Mesendoderm (in vitro differentiated cells): Measurements from ENCODE around the gene FAM78B.

Experiments
- DNase-seq: peaks from one replicate; pipeline ENCODE4 v3.0.0; 2013
- H2AK5ac ChIP-seq: 2 replicates; pipeline ENCODE4 v1.6.1; 2013; ENCODE audit warnings: low read length, inconsistent platforms
- H2BK120ac ChIP-seq: 2 replicates; pipeline ENCODE4 v1.6.1; 2013; ENCODE audit warnings: low read depth, mild to moderate bottlenecking, low read length, moderate library complexity, mixed read lengths
- H2BK15ac ChIP-seq: replicated peaks from 2 replicates; pipeline ENCODE4 v1.6.1; 2013; ENCODE audit warnings: low read depth, mild to moderate bottlenecking, moderate library complexity
- H2BK5ac ChIP-seq: 2 replicates; pipeline ENCODE4 v1.6.1; 2013; ENCODE audit warnings: low read length, inconsistent platforms
- H3K18ac ChIP-seq: 2 replicates; pipeline ENCODE4 v1.6.1; 2013; ENCODE audit warnings: mild to moderate bottlenecking, low read length, mixed read lengths
- H3K23ac ChIP-seq: one replicate; pipeline ENCODE4 v1.6.1; 2013; ENCODE audit warnings: low read length
- H3K27ac ChIP-seq: 2 replicates; pipeline ENCODE4 v1.5.1; 2013; ENCODE audit warnings: low read depth, mild to moderate bottlenecking, inconsistent platforms, low read length, moderate library complexity
- H3K27me3 ChIP-seq: 2 replicates; pipeline ENCODE4 v1.6.1; 2013; ENCODE audit warnings: low read length, control low read depth, mild to moderate bottlenecking, inconsistent platforms; ENCODE audit not compliant: insufficient read depth, poor library complexity
- H3K36me3 ChIP-seq: 2 replicates; pipeline ENCODE4 v1.6.1; 2013; ENCODE audit warnings: low read length, inconsistent platforms; ENCODE audit not compliant: control insufficient read depth, insufficient read depth
- H3K4ac ChIP-seq: one replicate; pipeline ENCODE4 v1.6.1; 2013; ENCODE audit warnings: low read depth, mild to moderate bottlenecking, low read length, moderate library complexity
- H3K4me1 ChIP-seq: 2 replicates; pipeline ENCODE4 v1.6.1; 2013; ENCODE audit warnings: low read depth, low read length, inconsistent platforms; ENCODE audit not compliant: control insufficient read depth
- H3K4me2 ChIP-seq: 2 replicates; pipeline ENCODE4 v1.6.1; 2013; ENCODE audit warnings: low read length
- H3K4me3 ChIP-seq: 2 replicates; pipeline ENCODE4 v1.5.1; 2013; ENCODE audit warnings: mild to moderate bottlenecking, low read length
- H3K56ac ChIP-seq: one replicate; pipeline ENCODE4 v1.6.1; 2013; ENCODE audit warnings: low read length
- H3K79me1 ChIP-seq: 2 replicates; pipeline ENCODE4 v1.6.1; 2013; ENCODE audit warnings: low read length, inconsistent platforms
- H3K79me2 ChIP-seq: 2 replicates; pipeline ENCODE4 v1.6.1; 2013; ENCODE audit warnings: mild to moderate bottlenecking, low read length; ENCODE audit not compliant: control insufficient read depth, insufficient read depth
- H3K9ac ChIP-seq: 2 replicates; pipeline ENCODE4 v1.6.1; 2013; ENCODE audit warnings: low read length, inconsistent platforms
- H4K5ac ChIP-seq: one replicate; pipeline ENCODE4 v1.6.1; 2013; ENCODE audit warnings: low read length
- H4K8ac ChIP-seq: one replicate; pipeline ENCODE4 v1.6.1; 2013; ENCODE audit warnings: low read depth, mild to moderate bottlenecking, control low read depth, low read length, moderate library complexity
- WGBS: extraction: QIAGEN DNeasy Blood & Tissue Kit; methylation state at CpG from one replicate; pipeline ENCODE4 v1.1.7; 2013; ENCODE audit warnings: low lambda C conversion rate, missing lambda C conversion rate; ENCODE audit not compliant: insufficient coverage; ENCODE audit errors: extremely low coverage; 5-methylcytosine and 5-hydroxymethylcytosine counted together

FAM78B gene

GRCh38 chr1:166086113-166086883, 80.5 kb downstream of the FAM78B start:
- Histone ChIP-seq H3K27me3 (no peaks in the 10 kb centered on the region), H3K4me2 (no peak overlapping the region), H3K23ac (no peak overlapping the region), H3K18ac (no peak overlapping the region), H2BK120ac (no peak overlapping the region), H3K9ac (no peak overlapping the region), H2BK5ac (no peak overlapping the region), H4K8ac (no peak overlapping the region), H3K56ac (no peak overlapping the region), H3K4me3 (no peak overlapping the region), H3K79me2 (no peaks in the 10 kb centered on the region), H3K27ac (no peak overlapping the region), H3K79me1 (no peaks in the 10 kb centered on the region), H3K4ac (no peak overlapping the region), H2AK5ac (no peak overlapping the region), H2BK15ac (no peak overlapping the region), H4K5ac (no peak overlapping the region), H3K4me1 (no peaks in the 10 kb centered on the region), H3K36me3 (no peaks in the 10 kb centered on the region)
- WGBS = no CpG with 5 or more reads among the region's 6 CpGs
- peak; percentile 39 for DNase-seq

GRCh38 chr1:166084613-166085012, 82.2 kb downstream of the FAM78B start:
- WGBS = no CpG with 5 or more reads among the region's 3 CpGs
- H3K4me2 ChIP-seq = no peak overlapping the region
- H3K56ac ChIP-seq = no peak overlapping the region
- H3K79me1 ChIP-seq = no peaks in the 10 kb centered on the region
- no peaks in the 10 kb centered on the region for H3K4me1 ChIP-seq
- DNase-seq = no peak
- no peak overlapping the region for H3K4me3 ChIP-seq
- no peak overlapping the region for H3K23ac ChIP-seq
- H2BK5ac ChIP-seq = no peak overlapping the region
- no peaks in the 10 kb centered on the region for H3K36me3 ChIP-seq
- H2AK5ac ChIP-seq = no peak overlapping the region
- H3K27ac ChIP-seq = no peak overlapping the region
- H2BK15ac ChIP-seq = no peak overlapping the region
- no peak overlapping the region for H4K5ac ChIP-seq
- no peak overlapping the region for H3K18ac ChIP-seq
- H3K27me3 ChIP-seq = no peaks in the 10 kb centered on the region
- H3K79me2 ChIP-seq = no peaks in the 10 kb centered on the region
- no peak overlapping the region for H3K9ac ChIP-seq
- H4K8ac ChIP-seq = no peak overlapping the region
- H2BK120ac ChIP-seq = no peak overlapping the region
- no peak overlapping the region for H3K4ac ChIP-seq

DNA sequence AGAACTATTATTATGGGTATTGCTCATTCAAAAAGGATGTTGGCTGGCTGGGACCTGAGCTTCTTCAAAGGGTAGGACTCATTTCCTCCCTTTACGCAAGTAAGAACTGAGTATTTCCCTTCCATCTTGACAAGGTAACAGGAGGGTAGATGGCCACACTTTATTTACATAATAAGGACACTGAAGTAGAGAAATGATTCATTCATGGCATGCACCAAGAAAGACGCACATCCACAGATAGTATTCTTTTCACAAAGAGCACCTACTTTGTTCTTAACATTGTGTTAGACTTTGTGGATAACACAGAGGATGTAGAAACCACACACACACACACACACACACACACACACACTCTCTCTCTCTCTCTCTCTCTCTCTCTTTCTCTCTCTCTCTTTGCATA, 82.9 kb downstream of the FAM78B start:
- Histone ChIP-seq H3K4me2 (no peak overlapping the region), H3K4ac (no peak overlapping the region), H3K79me1 (no peaks in the 10 kb centered on the region), H2AK5ac (no peak overlapping the region), H3K27ac (no peak overlapping the region), H3K18ac (no peak overlapping the region), H3K79me2 (no peaks in the 10 kb centered on the region), H3K27me3 (no peaks in the 10 kb centered on the region), H3K9ac (no peak overlapping the region), H4K8ac (no peak overlapping the region), H3K4me1 (no peaks in the 10 kb centered on the region), H2BK5ac (no peak overlapping the region), H2BK15ac (no peak overlapping the region), H3K56ac (no peak overlapping the region), H3K36me3 (no peaks in the 10 kb centered on the region), H3K23ac (no peak overlapping the region), H2BK120ac (no peak overlapping the region), H4K5ac (no peak overlapping the region), H3K4me3 (no peak overlapping the region)
- no CpG with 5 or more reads among the region's 2 CpGs for WGBS
- DNase-seq = no peak

DNA sequence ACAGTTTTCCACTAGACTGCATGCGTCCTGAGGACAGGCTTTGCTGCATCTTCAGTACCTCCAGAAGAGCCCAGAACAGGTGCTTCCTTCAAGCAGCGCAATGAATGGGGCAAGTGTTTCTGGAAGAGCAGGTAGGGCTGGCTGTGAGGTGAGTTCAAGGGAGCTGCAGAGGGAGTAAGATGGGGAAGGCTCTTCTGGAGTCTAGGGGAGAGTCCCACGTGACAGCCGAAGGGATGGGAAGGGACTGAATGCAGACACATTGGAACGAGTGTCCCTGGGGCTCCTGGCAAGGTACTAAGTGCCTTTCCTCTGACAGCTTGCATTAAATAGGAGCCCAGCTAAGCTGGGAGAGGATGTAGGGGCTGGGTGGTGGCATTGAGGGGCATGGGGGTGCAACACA, 84.2 kb downstream of the FAM78B start:
- Histone ChIP-seq H2AK5ac (no peak overlapping the region), H2BK5ac (no peak overlapping the region), H3K18ac (no peak overlapping the region), H3K36me3 (no peaks in the 10 kb centered on the region), H3K4me3 (no peak overlapping the region), H3K4ac (no peak overlapping the region), H2BK120ac (no peak overlapping the region), H4K5ac (no peak overlapping the region), H2BK15ac (no peak overlapping the region), H3K23ac (no peak overlapping the region), H3K4me1 (no peaks in the 10 kb centered on the region), H3K27ac (no peak overlapping the region), H3K27me3 (no peaks in the 10 kb centered on the region), H4K8ac (no peak overlapping the region), H3K79me1 (no peaks in the 10 kb centered on the region), H3K56ac (no peak overlapping the region), H3K9ac (no peak overlapping the region), H3K79me2 (no peaks in the 10 kb centered on the region), H3K4me2 (no peak overlapping the region)
- DNase-seq = no peak
- WGBS = no CpG with 5 or more reads among the region's 5 CpGs

DNA sequence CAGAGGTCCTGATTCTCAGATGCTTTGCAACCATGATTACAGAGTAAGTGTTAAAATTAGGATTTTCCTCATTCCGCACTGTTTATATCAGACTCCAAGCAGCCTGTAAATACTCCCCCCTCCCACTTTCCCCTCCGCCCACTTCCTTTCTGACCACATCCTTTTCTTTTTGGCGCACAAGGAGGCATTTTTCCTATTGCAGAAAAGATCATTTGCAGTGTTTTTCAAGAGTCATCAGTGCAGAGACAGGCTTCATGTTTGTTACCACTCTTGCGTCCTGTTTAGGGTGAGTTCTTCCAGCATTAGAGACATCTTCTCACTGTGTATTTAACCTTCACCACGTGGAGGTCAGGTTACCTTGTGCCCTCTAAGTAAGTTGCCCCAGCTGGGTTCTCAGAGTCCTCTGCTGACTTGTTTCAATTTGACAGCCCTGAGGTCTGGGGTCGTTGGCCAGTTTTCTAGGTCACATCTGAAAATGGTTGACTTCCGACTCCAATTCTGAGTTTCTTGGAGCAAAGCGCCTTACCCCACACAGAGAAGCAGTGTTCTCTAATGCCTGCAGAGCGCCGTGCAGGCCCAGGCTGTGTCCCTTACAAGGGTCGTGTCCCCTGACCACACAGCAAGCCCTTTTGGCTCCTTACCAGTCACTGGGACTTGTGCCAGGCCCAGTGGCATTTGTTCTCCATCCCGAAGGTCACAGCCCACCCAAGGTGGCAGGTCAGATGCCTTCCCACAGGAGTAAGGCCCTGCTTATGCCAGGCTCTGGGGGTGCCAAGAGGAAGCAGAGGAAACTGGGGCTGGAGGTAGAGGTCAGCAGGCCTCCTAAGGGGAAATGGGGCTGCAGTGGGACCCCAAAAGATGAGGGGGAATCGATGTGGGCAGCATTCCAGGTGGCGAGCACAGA, 85.6 kb downstream of the FAM78B start:
- Histone ChIP-seq H3K27ac (no peak overlapping the region), H2BK5ac (no peak overlapping the region), H3K56ac (no peak overlapping the region), H3K79me2 (no peaks in the 10 kb centered on the region), H3K4me1 (no peaks in the 10 kb centered on the region), H3K4me2 (no peak overlapping the region), H3K4ac (no peak overlapping the region), H2BK15ac (no peak overlapping the region), H3K79me1 (no peaks in the 10 kb centered on the region), H2BK120ac (no peak overlapping the region), H3K18ac (no peak overlapping the region), H2AK5ac (no peak overlapping the region), H4K8ac (no peak overlapping the region), H3K4me3 (no peak overlapping the region), H3K27me3 (no peaks in the 10 kb centered on the region), H3K9ac (no peak overlapping the region), H4K5ac (no peak overlapping the region), H3K36me3 (no peaks in the 10 kb centered on the region), H3K23ac (no peak overlapping the region)
- DNase-seq = no peak
- no CpG with 5 or more reads among the region's 14 CpGs for WGBS
